ENCODE results near the gene RAMP1.

RAMP1 gene

DNA sequence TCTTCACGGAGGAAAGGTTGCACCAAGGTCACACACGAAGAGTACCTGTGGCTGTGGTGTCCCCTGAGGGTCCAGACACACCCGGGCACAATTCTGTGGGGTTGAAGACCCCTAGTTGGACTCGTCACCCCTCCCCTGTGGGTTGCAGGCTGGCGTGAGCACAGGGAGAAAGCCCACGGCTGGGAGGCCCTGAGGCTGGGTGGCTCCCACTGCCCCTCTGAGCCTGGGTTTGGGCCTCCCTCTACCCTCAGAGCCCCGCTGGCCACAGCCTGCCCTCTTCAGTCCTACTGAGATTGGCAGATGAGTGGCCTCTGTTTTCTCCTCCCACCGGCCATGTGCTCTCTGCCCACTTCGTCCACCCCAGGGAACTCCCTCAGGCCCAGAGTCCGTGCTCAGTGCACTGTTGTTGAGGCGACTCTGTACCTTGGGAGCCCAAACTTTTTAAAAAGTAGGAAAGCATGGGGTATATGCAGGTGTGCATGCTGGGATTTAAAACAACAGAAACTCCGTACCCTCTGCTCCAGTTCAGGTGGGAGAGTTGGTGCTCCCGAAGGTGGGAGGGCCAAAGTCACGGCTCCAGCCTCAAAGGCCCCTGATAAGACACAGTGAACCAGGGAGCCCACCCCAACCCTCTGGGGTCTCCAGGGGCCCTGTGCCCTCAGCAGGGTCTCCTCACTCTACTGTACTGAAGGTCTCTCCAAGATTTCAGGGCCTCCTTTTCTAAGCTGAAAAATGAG, 19.1 kb downstream of the RAMP1 start:
- DNase-seq = no peak

DNA sequence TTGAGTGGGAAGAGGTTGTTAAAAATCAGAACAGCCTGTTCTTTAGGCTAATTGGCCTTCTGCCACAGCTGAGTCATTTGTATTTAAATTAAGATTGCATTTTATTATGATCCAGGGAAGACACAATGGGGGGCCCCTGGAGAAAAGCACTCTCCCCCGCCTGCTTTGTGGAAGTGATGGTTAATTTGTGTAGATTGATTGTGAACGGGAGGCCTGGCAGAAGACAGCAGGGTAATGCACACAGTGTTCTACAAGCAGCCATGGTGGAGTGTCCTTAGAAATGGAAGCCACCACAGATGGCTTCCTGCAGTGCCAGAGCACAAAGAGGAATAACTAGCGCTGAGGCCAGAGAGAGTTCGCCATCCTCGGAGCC, 19.6 kb downstream of the RAMP1 start:
- no peak for DNase-seq

DNA sequence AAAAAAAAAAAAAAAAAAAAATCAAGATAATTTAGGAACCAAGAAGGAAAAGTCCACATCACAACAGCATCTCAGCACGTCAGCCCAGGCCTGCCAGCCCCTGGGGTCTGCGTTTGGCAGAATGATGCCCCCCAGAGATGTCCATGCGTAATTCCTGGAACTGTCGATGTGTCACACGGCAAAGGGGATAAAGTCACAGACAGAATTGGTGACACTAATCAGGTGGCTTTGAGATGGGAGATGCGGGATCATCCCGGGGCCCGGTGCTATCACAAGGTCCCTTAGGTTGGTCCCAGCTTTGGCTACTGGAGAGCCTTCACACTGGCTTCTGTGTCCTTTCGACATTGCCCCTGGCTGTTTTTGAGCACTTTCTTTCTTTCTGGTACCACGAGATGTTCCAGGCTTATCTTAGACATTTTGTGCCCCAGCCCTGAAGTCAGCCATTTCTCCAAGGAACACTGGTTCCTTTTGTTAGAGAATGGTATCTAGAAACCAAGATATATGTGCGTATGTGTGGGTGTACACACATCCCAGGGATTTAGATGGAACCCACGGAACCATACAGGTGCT, 20.7 kb downstream of the RAMP1 start:
- no peak for DNase-seq

DNA sequence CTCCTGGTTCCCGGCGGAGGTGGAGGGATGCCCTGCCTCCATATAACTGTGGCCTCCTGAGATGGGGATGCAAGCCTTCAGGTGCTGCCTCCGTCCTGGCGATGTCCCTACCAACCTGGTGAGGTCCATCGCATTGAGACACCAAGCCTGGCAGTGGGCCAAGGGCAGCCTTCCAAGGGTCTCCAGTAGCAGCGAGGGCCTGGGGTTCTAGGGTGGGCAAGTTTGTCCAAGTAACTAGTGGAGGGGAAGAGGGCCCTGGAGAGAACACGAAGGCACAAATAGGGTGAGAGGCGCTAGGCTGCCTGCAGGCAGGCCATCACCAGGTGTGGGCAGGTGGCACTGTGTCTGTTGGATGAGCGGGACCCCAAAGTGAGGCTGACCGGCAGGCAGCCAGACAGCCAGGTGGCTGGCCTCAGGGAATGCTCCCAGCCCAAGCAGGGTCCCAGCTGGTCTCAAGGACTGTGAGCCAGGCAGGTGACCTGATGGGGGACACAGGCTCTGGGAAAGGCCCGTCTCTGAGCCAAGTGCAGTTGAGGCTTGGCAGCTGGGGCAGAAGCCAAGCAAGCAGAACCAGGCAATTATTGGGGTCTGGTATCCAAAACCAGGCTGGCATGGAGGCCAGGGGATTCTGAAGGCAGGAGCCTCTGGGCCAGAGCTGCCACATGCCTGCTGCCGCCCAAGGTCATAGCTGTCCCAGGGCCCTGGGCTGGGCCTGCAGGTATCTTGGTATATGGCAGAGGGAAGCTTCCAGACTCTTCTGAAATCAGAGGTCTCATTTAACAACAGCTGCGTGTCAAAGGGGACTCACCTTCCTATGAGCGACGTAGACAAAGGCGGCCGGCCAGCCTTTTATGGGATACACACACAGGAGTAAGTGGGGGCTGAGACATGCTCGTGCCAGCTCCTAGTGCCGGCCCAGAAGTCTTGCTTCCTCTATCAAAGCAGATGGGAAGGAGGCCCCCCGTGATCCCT, 23.4 kb downstream of the RAMP1 start:
- DNase-seq = no peak

DNA sequence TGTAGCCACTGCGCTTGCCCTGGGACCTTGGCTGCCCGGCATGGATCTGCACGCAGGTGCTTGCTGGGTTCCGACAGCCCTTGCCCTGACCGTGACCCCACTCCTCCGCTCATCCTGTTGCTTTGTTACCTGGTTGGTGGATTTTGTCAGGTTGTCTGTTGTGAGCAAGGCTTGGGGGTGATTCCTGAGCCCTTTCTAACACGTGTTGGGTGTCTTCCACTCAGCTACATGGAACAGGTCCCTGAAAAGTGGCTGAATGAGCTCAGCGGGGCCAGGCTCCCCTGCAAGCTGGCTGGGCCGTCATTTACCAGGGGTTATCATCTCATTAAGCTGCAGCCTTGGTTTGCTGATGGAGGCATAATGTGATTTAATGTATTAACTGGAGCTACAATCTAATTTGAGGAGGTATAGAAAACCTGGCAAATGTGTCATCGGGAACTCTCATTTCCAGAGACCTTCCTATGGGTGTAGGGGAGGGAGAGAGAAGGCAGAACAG, 24.6 kb downstream of the RAMP1 start:
- no peak for DNase-seq

DNA sequence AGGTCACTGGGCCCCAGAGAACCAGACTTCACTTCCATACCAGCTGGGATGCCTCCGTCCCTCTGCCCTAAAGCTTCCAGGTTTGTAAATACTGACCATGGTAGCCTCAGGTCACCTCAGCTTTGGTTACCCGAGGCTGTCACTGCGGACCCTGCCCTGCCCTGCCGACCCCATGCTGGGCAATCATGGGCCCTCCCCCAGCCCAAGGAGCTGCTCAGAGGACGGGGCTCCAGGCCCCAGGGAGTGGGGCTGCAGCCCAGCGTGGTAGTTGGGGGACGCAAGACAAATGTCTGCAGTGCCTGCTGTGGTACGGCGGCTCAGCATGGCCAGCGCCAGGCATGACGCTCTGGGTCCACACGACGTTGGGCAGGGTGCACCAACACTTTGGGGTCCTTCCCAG, 25.3 kb downstream of the RAMP1 start:
- DNase-seq = no peak

DNA sequence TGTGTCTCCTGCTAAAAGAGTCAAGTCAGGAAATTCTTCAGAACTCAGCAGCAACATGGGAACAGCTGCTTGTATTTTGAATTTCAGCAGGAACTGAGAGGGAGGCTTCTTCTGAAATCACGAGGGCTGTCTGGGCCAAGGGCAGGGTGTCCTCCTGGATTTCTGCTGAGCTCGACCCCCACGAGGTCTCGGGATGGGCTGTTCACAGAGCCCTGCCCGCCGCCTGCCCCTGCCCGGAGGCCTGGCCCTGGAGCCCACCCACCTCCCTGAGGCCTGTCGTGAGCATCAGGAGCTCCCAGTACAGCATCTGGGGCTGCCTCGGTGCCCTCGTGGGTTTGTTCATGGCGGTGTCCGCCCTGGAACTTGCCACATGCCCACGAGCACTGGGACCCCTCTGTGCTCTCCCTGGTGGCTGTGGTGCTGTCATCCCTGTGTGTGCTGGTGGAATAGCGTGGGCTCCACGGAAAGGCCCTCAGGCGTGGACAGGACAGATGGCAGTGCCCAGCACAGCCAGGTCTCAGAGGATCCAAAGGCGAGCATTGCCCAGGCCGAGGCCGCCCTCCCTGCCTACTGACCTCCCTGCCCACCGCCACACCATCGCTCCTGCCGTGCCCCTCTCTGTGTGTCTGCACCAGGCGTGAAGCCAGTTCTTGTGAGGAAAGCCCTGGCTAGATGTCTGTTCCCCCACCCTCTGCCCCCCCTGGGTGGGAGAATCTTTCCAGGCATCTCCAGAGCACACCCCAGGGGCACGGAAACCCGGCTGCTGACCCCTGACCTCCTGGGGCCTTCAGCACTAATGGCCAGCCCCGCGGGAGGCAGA, 25.9 kb downstream of the RAMP1 start:
- DNase-seq = no peak

DNA sequence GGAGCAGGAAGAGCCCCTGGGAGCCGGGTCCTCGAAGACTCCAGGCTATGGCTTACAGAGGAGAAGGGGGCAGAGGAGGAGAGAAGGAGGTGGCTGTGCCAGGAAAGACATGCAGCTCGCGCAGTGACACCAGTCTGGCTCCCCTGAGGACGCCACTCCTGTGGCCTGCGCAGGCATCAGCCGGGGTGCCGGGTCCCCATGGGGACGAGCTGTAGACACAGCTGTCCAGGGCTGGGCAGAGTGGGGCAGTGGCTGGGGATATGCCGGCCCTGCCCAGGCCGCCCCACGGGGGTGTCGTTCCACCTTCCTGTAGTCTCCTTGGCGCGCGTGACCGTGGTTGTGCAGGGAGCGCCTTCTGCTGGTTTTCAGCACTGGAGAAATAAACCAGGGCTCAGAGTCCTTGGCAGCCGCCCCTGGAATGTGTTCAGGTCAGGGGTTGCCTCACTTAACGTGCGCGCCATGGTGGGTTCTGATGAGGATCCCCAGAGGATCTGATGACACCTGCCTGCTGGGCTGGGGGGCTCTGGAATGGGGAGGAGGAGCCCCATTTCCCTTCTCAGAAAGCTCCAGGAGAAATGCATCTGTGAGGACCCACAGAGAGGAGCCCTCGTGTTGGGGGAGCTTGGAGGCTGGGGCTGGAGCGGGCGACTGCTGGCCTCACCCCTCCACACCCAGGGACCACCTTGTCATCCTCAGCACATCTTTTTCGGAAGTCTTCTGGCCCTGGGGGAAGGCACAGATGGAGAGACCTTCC, 26.7 kb downstream of the RAMP1 start:
- no peak for DNase-seq

DNA sequence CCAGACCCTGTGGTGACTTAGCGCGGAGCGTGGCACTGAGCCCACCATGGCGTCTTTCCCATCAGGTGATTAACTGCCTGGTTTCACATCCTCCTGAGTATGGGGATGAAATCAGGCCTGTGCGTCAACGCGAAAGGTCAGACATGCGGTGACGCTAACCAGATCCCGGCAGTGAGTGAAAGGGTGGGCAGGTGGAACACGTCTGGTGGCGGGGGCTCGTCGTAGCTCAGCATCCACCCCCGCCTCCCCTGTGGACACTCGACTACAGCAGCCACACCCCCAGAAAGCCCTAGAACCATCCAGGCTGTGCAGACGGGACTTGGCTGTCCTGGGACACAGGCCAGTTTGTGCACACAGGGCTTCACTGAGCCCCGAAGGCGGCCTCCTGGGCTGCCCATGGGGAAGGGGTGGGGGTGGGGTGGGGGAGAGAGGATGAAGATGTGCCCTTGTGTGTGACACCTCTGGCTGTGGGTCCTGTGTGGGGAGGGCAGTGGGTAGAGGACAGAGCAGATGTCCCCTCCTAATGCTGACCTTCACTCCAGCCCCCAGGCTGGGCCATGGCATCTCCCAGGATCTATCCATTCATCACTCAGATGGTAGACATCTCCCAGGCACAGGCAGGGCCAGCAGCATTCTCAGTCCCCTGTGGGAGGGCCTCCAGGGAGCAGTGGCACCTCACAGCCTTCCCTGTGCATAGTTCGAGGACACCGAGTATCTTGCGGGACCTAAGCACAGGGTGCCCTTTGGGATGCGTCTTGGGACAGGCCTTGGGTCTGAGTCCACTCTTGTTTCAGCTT, 27.5 kb downstream of the RAMP1 start:
- no peak for DNase-seq

DNA sequence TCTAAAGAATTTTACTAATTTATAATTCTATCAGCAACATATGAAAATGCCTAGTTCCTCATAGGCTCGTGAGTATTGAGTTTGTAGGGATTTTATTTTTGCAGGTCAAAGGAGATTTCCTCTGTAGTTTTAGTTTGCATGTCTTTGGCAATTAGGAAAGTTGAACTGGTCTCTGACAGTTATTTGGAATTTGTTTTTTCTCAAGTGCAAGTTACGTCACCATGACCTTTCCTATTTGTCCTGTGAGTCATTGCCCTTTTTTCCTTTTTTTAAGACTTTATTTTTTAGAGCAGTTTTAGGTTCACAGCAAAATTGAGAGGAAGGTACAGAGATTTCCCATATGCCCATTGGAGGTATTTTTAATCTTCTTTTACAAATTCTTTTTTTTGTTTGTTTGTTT, 29.0 kb downstream of the RAMP1 start:
- no peak for DNase-seq

DNA sequence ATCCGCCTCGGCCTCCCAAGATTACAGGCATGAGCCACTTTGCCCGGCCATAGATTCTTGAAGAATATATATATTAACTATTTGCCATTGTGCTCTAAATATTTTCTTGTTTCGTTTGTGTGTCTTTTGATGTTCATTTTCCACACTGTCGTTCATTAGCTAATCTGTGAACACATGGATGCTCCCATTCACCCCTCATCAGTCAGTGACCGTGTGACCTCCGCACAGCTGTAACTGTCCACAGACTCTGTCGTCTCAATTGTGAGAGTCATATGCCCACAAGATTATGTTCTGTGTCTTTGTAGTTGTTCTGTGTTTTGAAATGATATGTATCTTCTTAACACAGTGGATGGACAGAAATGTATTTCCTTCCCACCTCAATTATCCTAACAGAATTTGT, 29.6 kb downstream of the RAMP1 start:
- no peak for DNase-seq

DNA sequence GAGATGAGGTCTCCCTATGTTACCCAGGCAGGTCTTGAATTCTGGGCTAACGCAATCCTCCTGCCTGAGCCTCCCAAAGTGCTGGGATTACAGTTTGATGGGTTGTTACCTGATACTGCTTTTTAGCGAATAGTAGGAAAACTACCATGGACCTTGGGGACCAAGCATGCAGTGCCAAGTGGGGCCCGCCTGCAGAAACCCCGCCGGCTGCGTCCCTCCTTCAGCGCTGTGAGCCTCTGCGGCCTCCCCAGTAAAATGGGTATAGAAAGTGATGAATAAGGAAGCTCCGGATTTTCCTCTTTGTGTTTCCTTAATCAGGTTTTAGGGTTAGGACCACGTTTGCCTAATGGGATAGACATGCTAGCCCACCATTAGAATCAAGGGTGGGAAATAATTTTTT, 30.4 kb downstream of the RAMP1 start:
- no peak for DNase-seq

DNA sequence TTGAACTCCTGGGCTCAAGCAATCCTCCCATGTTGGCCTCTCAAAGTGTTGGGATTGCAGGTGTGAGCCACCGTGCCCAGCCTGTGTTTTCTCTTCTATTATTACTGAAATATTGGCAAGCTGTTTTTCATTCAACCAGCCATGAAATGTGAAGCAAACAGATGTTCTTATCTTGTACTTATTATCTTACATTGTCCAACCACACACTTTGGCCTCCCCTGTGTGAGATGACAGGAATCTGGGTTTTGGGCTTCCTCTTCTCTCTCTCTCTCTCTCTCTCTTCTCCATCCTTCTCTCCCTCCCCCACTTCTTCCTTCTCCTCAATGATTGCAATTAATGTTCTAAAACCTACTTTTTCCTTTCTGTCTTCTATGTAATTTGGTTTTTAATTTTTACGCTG, 33.1 kb downstream of the RAMP1 start:
- DNase-seq = no peak

DNA sequence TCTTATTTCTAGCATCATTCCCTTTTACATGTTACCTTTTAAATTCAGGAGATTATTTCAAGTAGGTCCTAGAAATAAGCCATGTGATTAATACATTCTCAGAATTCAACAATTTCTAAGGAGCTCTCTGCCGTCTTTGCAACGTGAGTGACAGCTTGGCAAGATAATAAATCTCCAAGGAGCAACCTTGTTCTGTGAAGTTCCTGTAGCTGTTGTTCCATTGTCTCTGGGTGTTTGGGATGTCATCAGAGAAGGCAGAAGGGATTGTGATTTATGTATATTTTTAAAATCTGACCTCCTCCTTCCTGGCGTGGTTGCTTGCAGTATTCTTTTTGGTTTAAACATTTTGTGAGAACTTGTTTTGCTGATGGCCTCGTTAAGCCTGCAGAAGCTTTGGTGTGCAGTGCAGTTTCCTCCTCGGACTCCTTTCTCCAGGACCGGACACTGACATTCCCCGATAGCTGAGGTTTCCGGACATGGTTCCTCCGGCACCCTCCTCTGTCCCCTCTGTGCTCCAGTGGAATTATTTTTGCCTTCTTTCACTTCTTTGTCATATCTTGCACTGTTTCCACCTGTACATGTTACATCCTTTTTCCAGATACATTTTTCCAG, 33.7 kb downstream of the RAMP1 start:
- no peak for DNase-seq

DNA sequence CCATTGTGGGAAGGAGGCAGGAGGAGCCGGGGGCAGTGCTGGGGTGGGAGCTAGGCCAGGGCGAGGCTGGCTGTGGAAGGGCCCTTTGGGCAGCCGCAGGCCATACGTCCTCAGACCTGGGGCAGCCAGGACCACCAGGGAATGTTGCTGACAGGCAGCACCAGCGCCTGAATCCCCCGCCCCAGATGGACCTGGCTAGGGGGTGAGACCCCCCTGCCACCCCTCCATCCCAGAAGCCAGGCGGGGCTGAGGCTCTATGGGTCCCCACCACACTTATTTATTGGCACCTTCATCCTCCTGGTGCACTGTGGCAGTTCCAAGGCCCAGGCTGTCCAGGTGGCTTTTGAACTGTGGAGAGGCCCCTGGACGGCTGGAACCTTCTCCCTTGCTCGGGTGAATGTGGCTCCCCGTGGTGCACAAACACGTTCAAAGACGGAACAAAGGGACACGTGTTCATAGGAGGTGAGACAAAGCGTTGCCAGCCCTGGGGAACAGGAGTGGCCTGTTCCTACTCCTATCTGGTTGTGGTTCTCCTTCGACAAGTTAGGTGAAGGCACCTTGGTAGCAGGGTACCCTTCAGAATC, 35.1 kb downstream of the RAMP1 start:
- no peak for DNase-seq

DNA sequence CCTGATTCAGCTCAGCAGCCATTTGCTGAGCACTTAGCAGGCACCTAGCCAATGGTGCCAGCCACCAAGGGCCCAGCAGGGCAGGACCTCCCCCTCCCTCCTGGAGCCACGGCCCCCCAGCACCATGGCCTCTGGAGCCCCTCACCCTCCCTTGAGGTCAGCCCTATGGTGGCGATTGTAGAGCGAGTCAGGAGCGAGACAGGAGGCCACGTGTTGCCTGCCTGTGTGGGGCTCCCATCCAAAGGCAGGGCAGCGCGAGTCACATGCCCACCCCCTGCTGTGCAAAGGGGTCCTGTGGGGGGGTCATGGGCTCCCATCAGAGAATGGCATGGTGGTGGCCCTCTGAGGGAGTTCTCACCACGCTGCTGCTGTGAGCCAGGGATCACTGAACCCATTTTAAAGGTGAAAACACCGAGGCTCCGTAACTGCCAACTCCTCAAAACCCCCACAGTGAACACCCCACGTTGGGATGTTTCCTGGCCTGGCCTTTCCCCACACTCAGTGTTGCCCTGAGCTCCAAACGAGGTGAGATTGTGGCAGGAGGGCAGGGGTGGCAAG, 35.6 kb downstream of the RAMP1 start:
- no peak for DNase-seq

DNA sequence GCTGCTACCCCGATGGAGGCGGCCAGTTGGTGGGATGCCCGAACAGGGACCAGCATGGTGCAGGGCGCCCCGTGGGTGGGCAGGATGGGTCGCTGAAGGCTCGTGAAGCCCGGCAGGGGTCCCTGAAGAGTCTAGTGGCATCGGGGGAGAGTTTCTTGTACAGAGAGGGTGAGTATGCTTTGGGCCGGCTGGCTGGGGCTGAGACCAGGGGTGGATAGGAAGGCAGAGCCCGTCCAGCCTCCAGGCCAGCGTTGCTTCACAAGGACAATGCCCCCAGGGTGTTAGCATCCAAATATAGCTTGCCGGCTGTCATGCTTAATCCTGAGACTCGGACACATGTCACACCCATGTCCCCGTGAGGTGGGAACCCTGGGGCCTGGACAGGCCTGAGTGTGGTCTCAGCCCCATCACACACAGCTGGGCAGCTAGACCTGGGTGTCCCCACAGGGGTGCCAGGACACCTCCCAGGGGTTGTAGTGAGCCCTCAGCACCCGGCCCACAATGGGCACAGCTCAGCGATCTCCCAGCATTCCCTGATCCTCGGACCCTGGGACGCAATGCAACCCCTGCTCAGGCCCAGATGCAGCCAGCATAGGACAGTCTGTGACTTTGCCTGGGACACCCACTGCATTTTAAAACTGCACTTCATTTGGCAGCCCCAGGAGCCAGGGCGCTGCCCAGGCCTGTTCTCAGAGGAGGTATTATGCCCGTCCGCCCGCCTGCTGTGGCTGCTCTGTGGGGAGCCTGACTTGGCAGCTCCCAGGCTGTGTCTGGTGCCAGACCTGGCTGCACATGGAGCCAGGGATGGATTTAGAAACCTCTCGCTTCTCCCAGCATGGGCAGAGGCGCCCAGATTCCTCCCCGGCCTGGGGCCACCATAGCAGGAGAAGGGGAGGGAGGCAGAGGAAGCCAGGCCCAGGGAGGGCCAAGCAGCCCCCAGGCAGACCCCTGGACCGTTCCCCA, 36.4 kb downstream of the RAMP1 start:
- no peak for DNase-seq

DNA sequence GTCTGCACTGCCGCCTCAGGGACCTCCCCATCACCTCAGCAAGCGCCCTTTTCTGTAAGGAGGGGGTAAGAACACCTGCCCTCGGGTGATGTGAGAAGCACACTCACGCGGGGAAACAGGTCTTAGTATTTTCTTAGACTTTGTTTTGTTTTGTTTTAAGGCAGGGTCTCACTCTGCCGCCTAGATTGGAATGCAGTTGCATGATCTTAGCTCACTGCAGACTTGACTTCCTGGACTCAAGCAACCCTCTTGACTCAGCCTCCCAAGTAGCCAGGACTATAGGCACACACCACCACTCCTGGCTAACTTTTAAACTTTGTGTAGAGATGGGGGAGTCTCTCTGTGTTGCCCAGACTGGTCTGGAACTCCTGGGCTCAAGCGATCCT, 37.1 kb downstream of the RAMP1 start:
- DNase-seq = no peak

DNA sequence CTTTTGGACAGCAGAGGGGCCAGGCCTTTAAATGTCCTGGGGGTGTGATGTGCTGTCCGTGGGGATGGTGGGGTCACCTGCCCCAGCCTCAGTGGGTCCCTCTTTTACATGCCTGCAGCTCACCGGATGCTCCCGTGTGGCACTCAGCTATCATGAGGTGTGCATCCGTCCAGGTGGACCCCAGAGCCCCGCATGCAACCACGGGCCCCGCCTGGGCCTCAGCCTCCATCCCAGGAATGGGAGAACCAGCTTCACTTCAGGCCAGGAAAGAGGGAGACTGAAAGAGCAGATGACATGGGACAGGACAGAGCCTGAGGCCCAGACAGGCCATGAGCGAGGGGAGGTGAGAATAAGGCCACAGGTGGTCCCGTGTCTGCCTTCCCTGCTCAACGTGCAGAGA, 37.5 kb downstream of the RAMP1 start:
- no peak for DNase-seq

All from CD4-positive, alpha-beta T cell treated with Interleukin-4 for 4 hours (primary cell).